ENCODE results near the gene RHOBTB1. TPM values are rescaled to one million over a fixed set of nuclear protein-coding genes. Genes with fewer than 3 reads are reported as not detected.

The RHOBTB1 gene
- total RNA-seq, 2 donors from 2014 or later = 16.7 to 19.6 TPM

DNA sequence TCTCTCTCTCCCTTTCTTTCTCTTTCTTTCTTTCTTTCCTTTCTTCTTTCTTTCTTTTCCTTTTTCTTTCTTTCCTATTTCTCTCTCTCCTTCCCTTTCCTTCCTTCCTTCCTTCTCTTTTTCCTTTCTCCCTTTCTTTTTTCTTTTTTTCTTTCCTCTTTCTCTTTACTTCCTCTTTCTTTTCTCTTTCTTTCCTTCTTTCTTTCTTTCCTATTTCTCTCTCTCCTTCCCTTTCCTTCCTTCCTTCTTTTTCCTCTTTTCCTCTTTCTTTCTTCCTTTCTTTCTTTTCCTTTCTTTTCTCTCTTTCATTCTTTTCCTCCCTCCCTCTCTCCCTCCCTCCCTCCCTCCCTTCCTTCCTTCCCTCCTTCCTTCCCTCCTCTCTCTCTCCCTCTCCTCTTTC lies 81.5 kb downstream of the RHOBTB1 start:
- no peak overlapping the region for H3K4me3 ChIP-seq
- no peaks in the 10 kb centered on the region for H3K27me3 ChIP-seq (replicated peaks; ENCODE audit: insufficient read depth)
- no peaks in the 10 kb centered on the region for H3K4me1 ChIP-seq (ENCODE audit: control insufficient read depth in 1 of 2, low read depth in 2 of 2)
- H3K9me3 ChIP-seq = no peaks in the 10 kb centered on the region
- TF ChIP-seq, protein P1, sequence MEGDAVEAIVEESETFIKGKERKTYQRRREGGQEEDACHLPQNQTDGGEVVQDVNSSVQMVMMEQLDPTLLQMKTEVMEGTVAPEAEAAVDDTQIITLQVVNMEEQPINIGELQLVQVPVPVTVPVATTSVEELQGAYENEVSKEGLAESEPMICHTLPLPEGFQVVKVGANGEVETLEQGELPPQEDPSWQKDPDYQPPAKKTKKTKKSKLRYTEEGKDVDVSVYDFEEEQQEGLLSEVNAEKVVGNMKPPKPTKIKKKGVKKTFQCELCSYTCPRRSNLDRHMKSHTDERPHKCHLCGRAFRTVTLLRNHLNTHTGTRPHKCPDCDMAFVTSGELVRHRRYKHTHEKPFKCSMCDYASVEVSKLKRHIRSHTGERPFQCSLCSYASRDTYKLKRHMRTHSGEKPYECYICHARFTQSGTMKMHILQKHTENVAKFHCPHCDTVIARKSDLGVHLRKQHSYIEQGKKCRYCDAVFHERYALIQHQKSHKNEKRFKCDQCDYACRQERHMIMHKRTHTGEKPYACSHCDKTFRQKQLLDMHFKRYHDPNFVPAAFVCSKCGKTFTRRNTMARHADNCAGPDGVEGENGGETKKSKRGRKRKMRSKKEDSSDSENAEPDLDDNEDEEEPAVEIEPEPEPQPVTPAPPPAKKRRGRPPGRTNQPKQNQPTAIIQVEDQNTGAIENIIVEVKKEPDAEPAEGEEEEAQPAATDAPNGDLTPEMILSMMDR (IDR thresholded peaks at IDR 0.05) = no peak
- H3K27ac ChIP-seq = no peak overlapping the region
- DNase-seq (ENCODE audit: low spot score) (no peak), ATAC-seq (ENCODE audit: insufficient number of reproducible peaks, low FRiP score, low read depth) (no peak)
- H3K36me3 ChIP-seq = no peaks in the 10 kb centered on the region

DNA sequence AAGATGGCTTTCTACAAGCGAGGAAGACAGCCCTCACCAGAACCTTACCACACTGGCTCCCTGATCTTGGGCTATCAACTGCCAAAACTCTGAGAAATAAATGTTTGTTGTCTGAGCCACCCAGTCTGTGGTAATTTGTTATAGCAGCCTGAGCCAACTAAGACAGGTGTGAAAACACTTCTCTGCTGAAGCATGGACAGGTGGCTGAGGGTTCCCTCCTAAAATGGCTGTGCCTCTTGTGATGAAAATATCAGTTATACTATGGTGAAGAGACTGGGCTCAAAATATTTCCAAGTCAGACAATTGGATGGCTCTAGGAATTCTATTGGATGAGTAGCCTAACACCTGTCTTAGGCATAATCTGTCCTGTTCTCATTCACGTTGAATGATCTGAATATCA lies 87.6 kb downstream of the RHOBTB1 start:
- H3K27ac ChIP-seq = no peak overlapping the region
- no peak overlapping the region for H3K4me3 ChIP-seq
- no peaks in the 10 kb centered on the region for H3K27me3 ChIP-seq (replicated peaks; ENCODE audit: insufficient read depth)
- ATAC-seq (ENCODE audit: insufficient number of reproducible peaks, low FRiP score, low read depth) (no peak), DNase-seq (ENCODE audit: low spot score) (no peak)
- no peaks in the 10 kb centered on the region for H3K9me3 ChIP-seq
- no peaks in the 10 kb centered on the region for H3K36me3 ChIP-seq
- TF ChIP-seq, protein P1 (IDR thresholded peaks at IDR 0.05) = no peak
- H3K4me1 ChIP-seq (ENCODE audit: control insufficient read depth in 1 of 2, low read depth in 2 of 2) = no peaks in the 10 kb centered on the region

DNA sequence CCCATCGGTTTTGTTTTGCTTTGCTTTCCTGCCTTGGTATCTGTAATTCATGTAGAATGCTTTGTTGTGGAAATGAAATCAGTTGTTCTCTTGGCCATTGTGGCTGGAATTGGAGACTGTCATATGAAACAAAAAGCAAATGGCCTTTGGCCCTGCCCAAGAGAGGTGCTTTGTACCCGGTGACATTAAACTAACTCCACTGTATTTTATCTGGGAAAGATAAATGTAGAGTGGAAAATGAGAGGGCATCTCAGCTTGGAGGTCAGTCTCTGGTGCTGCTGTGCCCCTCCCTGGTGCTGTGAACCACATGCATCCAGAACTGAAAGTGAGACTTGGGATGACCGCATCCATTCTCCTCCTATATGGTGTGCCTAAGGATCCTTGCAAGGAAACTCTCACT lies 90.3 kb downstream of the RHOBTB1 start:
- no peak overlapping the region for H3K4me3 ChIP-seq
- H3K27me3 ChIP-seq (replicated peaks; ENCODE audit: insufficient read depth) = no peaks in the 10 kb centered on the region
- no peak for DNase-seq (ENCODE audit: low spot score)
- no peaks in the 10 kb centered on the region for H3K9me3 ChIP-seq
- ATAC-seq (ENCODE audit: insufficient number of reproducible peaks, low FRiP score, low read depth) = no peak
- peaks cover 1 to 11% of the 10 kb centered on the region in 2 donors for H3K4me1 ChIP-seq (ENCODE audit: control insufficient read depth in 1 of 2, low read depth in 2 of 2)
- H3K36me3 ChIP-seq = no peaks in the 10 kb centered on the region
- H3K27ac ChIP-seq = no peak overlapping the region
- TF ChIP-seq, protein P1 (IDR thresholded peaks at IDR 0.05) = no peak

DNA sequence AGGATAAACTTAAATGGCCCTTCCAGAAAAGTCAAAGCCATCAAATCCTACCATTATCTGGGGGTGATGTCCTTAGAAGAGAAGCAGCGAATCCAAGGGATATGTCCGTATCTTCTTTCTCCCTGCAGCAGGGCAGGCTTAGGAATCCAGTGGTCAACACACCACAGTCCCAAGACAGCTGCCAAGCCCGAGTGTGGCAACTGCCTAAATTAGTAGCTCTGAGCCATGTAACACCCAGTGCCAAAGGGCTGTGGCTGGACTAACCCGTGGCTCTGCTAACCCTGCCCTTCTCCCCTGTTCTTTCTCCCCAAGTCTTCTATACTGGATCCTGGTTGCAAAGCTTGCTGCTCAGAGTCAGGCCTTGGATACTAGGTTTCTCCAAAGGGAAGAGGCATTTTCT lies 90.9 kb downstream of the RHOBTB1 start:
- TF ChIP-seq, protein P1 (IDR thresholded peaks at IDR 0.05) = no peak
- no peak overlapping the region for H3K27ac ChIP-seq
- no peak overlapping the region for H3K4me3 ChIP-seq
- H3K36me3 ChIP-seq = no peaks in the 10 kb centered on the region
- ATAC-seq (ENCODE audit: insufficient number of reproducible peaks, low FRiP score, low read depth) (no peak), DNase-seq (ENCODE audit: low spot score) (no peak)
- H3K4me1 ChIP-seq (ENCODE audit: control insufficient read depth in 1 of 2, low read depth in 2 of 2) = peaks cover 6 to 16% of the 10 kb centered on the region in 2 donors
- H3K27me3 ChIP-seq (replicated peaks; ENCODE audit: insufficient read depth) = no peaks in the 10 kb centered on the region
- H3K9me3 ChIP-seq = no peaks in the 10 kb centered on the region

DNA sequence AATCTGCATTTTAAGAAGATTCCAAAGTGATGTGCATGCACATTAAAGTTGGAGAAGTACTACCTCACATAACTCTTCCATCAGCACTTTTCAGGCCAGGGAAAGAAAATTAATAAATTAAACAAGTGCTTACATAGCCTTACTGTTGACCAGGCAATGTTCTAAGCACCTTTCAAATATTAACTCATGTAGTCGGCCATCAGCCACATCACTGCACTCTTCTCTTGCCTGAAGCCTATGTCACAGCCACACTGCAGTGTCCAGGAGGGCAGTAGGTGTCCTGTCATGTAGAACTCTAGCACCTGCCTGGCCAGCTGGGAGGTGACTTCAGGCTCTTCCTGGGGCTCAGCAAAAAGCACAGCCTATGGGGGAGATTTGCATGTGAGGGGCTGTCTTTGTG lies 94.2 kb downstream of the RHOBTB1 start:
- TF ChIP-seq, protein P1 (IDR thresholded peaks at IDR 0.05) = no peak
- DNase-seq (ENCODE audit: low spot score) (no peak), ATAC-seq (ENCODE audit: insufficient number of reproducible peaks, low FRiP score, low read depth) (no peak)
- Histone ChIP-seq H3K4me3 (no peak overlapping the region), H3K9me3 (no peaks in the 10 kb centered on the region), H3K36me3 (no peaks in the 10 kb centered on the region), H3K27me3 (replicated peaks; ENCODE audit: insufficient read depth) (no peaks in the 10 kb centered on the region), H3K27ac (no peak overlapping the region), H3K4me1 (ENCODE audit: control insufficient read depth in 1 of 2, low read depth in 2 of 2) (peaks cover 7 to 20% of the 10 kb centered on the region in 2 donors)

Data from thoracic aorta (tissue), 2 donors.